T47D (cell line): ENCODE measurements around the gene OSBPL5.

Experiments
- DNase-seq, 2 experiments: peaks; one replicate each; pipeline versions ENCODE4 v3.0.0 to v3.0.0-alpha.2; 2011 to 2012; ENCODE audit warnings: low read depth in 1 of 2, low spot score in 1 of 2
- JUND ChIP-seq: IDR thresholded peaks from 2 replicates; pipeline ENCODE4 v1.6.1; 2012; ENCODE audit warnings: low read depth
- in situ Hi-C: cut with HindIII; loops from 2 replicates; pipeline ENCODE4 v1.10.0; 2016; ENCODE audit warnings: low sequenced_read_pairs, low pct_unique_long_range_greater_than_20kb

OSBPL5 gene

DNA sequence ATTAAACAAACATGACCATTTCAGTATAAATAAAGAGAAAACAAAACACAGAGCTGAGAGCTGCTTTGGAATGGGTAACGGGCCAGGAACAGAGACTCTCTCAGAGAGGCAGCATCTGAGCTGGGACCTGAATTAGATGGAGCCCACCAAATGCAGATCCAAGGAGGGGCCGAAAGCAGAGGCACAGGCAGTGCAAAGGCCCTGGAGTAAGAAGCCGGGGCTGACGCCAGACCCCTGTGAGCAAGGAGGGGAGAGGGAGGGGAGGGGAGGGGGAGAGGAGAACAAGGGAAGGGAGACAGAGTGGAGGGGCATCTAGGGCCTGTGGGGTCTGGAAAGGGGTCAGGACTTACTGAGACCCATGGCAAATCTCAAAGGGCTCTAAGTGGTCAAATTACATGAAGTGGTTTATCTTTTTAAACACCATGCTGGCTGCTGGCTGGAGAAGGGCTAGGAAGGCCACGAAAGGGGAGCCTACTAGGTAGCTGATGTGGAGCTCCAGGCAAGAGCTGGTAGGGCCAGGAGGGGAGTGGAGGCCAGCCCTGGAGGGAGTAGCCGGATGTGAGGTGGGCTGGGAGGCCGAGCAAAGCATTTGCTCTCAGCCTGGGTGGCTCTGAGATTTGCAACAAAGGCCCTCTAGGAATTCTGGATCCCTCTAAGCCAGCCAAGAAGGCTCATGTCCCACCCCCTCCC, 3.2 kb downstream of the OSBPL5 start:
- no peak for DNase-seq
- in situ Hi-C loops = no loop called here
- no peak for TF ChIP-seq JUND

DNA sequence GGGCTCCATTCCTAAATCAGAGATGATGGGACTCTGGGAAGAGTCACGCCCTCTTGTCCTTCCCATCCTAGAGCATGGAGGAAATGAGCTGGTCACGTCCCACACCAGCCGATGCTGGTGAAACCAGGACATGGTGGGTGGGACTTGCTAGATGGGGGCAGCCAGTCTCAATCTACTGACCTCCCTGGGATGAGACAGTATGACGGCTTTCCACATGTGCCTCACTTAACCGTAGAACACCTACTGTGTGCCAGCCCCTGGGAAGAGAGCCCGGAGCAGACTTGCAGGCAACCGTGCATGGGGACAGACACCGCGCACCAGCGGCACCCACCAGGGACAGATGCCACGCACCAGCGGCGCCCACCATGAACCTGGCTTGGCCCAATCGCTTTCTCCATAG, 3.8 kb downstream of the OSBPL5 start:
- DNase-seq = no peak
- in situ Hi-C loops = no loop called here
- TF ChIP-seq JUND = no peak

DNA sequence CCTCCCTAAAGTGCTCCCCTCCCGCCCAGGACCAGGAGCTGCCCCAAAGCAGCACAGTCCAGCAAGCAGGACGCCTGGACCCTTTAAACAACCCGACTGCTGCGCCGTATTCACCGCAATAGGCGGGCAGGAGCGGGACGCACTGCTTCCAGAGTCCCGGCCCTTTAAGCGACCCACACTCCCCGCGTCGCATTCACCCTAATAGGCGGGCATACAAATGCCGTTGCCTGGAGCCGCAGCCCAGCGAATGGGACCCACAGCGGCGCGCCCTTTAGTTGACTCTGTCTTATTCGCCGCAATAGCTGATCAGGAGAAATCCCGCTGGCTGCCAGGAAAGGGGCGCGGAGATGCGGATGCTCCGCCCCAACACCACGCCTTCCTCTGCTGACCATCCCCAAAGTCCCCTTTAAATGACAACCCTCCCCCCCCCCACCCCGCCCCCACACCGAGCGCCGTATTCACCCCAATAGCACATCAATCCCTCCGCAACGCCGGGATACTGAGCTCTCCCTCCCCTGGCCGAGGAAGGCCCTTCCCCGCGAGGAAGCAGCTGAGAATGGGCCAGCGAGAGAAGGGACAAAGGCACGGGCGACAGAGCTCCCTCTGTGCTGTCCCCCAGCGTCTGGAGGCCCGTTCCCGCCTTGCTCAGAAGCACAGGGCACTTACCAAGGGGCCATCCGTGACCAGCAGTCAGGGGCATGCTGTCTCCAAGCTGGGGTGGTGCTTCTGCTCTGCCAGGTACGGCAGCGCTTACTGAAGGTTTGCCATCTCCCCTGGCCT, 4.7 kb downstream of the OSBPL5 start:
- no peak for DNase-seq
- no peak for TF ChIP-seq JUND

DNA sequence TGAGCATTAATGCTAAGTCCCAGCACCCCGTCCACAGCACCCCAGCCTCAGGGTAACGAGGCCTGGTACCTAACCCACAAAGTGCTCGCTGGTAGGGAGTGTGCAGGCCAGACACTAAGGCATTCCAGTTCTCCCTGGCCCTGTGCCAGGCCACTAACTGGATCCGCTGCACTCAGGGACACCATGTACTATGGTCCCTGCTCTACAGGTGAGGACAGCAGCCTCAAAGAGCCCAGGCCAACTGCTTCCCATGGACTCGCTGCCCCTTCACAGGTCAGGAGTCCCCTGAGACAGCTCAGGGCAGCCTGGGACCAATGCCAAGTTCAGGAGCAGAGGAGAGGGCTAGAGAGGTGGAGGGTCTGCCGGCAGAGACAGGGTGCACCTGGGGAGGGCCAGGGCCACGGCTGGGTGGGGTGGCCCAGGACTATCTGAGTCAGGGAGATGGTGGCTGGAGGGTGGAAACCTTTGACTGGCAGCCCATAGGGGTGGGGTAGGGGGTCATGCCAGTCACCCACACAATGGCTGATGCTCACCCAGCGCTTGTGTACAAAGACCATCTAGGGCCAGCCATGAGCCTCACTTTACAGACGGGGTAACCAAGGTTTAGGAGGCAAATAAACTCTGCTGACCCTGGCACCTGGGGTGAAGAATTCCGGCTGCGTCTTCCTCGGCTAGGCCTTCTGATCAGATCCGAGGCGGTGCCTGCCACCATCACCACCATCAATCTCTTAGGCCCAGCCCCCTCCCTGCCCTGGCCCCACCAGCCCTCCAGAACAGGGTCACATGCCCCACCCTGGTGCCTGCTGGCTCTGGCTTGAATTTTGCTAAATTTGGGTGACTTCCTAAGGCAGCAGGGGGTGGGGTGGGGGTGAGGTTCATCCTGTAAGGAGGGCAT, 5.6 kb downstream of the OSBPL5 start:
- DNase-seq = peak in 1 of 2 experiments; percentile 66
- no peak for TF ChIP-seq JUND
- in situ Hi-C loops = no loop called here

More for the DNA sequence above, 4.7 kb downstream of the OSBPL5 start:
- in situ Hi-C loops = no loop called here

- in situ Hi-C loops = no loop called here
- no peak for DNase-seq
- TF ChIP-seq JUND = no peak
Observed at GRCh38 chr11:3158821-3159220, 6.3 kb downstream of the OSBPL5 start.

DNA sequence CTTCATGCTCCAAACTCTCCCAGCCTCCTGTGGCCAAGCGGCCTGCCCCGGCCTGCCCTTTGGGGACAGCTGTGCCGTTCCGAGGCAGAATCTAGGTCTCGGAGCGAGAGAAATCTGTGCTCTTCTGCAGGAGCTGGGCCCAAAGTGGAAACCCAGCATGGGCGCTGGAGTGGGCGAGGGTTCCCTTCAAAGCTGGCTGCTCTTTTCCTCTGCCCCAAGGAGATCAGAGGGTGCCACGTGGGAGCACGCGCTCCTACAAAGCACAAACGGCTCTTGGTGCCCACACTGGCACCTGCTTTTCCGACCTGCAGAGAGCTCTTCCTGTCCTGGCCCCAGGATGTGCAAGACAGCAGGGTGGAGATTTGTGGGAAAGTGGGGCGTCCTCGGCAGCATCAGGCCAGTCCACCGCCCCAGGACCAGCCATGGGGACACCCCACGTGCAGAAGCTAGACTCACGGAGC, 6.9 kb downstream of the OSBPL5 start:
- no peak for DNase-seq
- in situ Hi-C loops = no loop called here
- TF ChIP-seq JUND = no peak

DNA sequence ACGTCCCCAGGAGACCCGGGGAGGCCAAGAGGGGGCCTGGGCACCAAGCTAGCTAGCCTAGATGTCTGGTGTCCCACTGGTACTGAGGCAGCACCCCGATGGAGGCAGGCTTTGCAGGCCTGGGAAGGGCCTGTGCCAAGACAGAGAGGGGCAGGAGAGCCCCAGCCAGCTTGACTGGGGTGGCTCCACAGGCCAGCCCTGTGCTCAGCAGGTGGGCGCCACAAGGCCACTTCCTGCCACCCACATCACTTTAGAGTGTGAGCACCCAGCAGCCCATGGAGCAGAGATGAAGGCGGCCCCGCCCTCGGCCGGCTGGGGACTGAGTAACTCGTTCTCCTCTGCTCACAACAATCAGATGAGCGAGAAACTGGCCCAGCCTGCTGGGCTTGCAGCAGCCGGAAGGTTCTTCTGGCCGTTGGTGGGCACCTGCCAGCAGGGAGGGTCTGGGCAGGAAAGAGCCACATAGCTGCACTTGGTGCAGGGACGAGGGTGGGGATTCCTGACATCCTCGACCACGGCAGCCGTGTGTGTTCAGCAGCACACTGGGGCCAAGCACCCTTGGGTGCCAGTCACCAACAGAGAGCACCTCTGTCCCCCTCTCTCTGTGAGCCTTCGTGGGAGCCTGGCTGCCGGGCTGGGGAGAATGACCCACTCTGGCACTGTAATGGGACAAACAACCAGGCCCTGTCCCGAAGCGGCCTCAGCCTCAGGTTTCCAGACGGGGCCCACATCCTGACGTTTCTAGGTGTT, 7.6 kb downstream of the OSBPL5 start:
- peak in 1 of 2 experiments; percentile 28 for DNase-seq
- in situ Hi-C loops = no loop called here
- TF ChIP-seq JUND = no peak

DNA sequence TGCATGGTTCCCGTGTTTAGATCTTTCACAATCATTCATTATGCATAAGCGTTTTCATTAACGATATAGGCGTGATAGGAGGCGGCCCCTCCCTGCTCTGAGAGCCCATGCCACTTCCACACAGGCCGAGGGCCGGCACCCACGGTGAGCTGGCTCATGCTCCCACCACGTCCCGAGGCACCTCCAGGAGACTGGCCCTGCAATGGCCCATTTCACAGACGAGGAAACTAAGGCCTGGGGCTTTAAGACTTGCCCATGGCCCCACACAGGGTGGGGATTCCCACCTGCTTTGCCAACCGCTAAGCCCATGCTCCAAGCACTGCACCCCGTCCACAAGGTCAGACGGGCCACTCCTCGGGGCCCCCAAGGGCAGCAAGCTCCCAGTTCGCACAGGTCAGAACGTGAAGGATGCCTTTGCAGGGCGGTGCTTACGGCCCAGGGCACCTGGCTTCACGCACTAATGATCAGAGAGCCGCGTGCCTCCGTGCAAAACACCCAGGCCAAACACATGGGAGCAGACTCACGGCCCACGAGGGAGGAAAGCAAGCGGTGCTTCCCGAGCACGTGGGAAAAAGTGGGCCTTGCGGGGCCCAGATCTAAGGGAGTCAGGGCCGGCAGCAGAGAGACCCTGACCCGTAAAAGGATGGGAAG, 8.3 kb downstream of the OSBPL5 start:
- in situ Hi-C loops = no loop called here
- no peak for TF ChIP-seq JUND
- DNase-seq = no peak

GRCh38 chr11:3156282-3156660, 8.8 kb downstream of the OSBPL5 start:
- no peak for DNase-seq
- in situ Hi-C loops = no loop called here
- no peak for TF ChIP-seq JUND

- no peak for DNase-seq
- no peak for TF ChIP-seq JUND
- in situ Hi-C loops = no loop called here
Observed at GRCh38 chr11:3155691-3156258, 9.3 kb downstream of the OSBPL5 start.

DNA sequence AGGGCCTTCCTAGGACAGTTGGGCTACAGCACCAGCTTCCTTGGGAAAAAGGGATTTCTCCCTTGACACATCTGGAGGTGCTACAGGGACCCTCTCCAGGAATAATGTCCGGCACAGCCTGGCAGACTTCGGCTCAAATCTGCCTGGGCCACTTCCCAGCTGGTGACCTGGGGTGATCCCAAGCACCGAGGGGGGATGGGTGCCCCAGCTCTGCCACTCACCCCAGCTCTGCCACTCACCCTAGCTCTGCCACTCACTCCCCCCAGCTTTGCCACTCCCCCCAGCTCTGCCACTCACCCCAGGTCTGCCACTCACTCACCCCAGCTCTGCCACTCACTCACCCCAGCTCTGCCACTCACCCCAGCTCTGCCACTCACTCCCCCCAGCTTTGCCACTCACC, 9.9 kb downstream of the OSBPL5 start:
- in situ Hi-C loops = no loop called here
- TF ChIP-seq JUND = no peak
- no peak for DNase-seq
